GM18526 (cell line): ENCODE measurements around the gene GRK7.

ENCODE experiments used
- POLR2A ChIP-seq: IDR thresholded peaks from 3 replicates; pipeline ENCODE4 v1.6.1; 2011; ENCODE audit not compliant: insufficient read length; ENCODE audit errors: extremely low read depth

The GRK7 gene

GRCh38 chr3:141739731-141740130, 23.5 kb upstream of the GRK7 start:
- TF ChIP-seq POLR2A = no peak

- TF ChIP-seq POLR2A = no peak
Observed at GRCh38 chr3:141740349-141740748, 22.9 kb upstream of the GRK7 start.

GRCh38 chr3:141743305-141743704, 19.9 kb upstream of the GRK7 start:
- no peak for TF ChIP-seq POLR2A

GRCh38 chr3:141746962-141747361, 16.2 kb upstream of the GRK7 start:
- TF ChIP-seq POLR2A = no peak

GRCh38 chr3:141753399-141753798, 9.8 kb upstream of the GRK7 start:
- no peak for TF ChIP-seq POLR2A

- no peak for TF ChIP-seq POLR2A
Observed at GRCh38 chr3:141754032-141754431, 9.2 kb upstream of the GRK7 start.

GRCh38 chr3:141764045-141764444, 837 bp downstream of the GRK7 start:
- no peak for TF ChIP-seq POLR2A

- no peak for TF ChIP-seq POLR2A
Observed at GRCh38 chr3:141764465-141764864, 1.3 kb downstream of the GRK7 start.

- TF ChIP-seq POLR2A = no peak
Observed at GRCh38 chr3:141764986-141765385, 1.8 kb downstream of the GRK7 start.

- no peak for TF ChIP-seq POLR2A
Observed at GRCh38 chr3:141767066-141767465, 3.9 kb downstream of the GRK7 start.

GRCh38 chr3:141769221-141769894, 6.2 kb downstream of the GRK7 start:
- no peak for TF ChIP-seq POLR2A

- TF ChIP-seq POLR2A = no peak
Observed at GRCh38 chr3:141773676-141774075, 10.5 kb downstream of the GRK7 start.

GRCh38 chr3:141776376-141776775, 13.2 kb downstream of the GRK7 start:
- TF ChIP-seq POLR2A = no peak

GRCh38 chr3:141776885-141777284, 13.7 kb downstream of the GRK7 start:
- no peak for TF ChIP-seq POLR2A

GRCh38 chr3:141777957-141778813, 15.0 kb downstream of the GRK7 start:
- TF ChIP-seq POLR2A = no peak

- no peak for TF ChIP-seq POLR2A
Observed at GRCh38 chr3:141779667-141780066, 16.5 kb downstream of the GRK7 start.
